ENCODE measurements around the gene GNS.
"Not testable (repeated sequence)": the region's sequence is repeated elsewhere in the genome, so short reads cannot be mapped to it uniquely, and the experiment has no call there.

DNA sequence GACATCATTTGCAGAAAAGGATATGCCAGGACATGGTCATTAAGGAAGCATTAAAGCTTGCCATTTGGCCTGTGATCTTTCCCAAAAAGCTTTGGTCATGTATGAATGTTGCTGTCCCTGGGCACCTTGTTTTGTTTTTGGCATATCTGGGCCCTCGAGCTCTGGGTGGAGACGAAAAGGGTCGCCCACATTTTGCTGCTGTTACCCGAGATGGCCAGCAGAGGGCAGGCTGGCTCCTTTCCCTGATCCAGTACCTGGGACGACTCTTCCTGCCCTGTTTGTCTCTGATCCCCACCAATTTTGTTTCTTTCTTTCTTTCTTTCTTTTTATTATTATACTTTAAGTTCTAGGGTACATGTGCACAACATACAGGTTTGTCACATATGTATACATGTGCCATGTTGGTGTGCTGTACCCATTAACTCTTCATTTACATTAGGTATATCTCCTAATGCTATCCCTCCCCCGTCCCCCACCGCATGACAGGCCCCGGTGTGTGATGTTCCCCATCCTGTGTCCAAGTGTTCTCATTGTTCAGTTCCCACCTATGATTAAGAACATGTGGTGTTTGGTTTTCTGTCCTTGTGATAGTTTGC, 43.1 kb upstream of the GNS start:
- TF ChIP-seq, protein P1, sequence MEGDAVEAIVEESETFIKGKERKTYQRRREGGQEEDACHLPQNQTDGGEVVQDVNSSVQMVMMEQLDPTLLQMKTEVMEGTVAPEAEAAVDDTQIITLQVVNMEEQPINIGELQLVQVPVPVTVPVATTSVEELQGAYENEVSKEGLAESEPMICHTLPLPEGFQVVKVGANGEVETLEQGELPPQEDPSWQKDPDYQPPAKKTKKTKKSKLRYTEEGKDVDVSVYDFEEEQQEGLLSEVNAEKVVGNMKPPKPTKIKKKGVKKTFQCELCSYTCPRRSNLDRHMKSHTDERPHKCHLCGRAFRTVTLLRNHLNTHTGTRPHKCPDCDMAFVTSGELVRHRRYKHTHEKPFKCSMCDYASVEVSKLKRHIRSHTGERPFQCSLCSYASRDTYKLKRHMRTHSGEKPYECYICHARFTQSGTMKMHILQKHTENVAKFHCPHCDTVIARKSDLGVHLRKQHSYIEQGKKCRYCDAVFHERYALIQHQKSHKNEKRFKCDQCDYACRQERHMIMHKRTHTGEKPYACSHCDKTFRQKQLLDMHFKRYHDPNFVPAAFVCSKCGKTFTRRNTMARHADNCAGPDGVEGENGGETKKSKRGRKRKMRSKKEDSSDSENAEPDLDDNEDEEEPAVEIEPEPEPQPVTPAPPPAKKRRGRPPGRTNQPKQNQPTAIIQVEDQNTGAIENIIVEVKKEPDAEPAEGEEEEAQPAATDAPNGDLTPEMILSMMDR (IDR thresholded peaks at IDR 0.05), result peak; percentile 100
- not testable (repeated sequence) for TF ChIP-seq ZFX (IDR thresholded peaks at IDR 0.05; ENCODE audit: borderline replicate concordance)
